Smooth muscle cell (in vitro differentiated cells): Measurements from ENCODE around the gene TMEM147. TPM values are rescaled to one million over a fixed set of nuclear protein-coding genes. Genes with fewer than 3 reads are reported as not detected.

Experiments used
- DNase-seq: peaks from one replicate; lab custom pipeline; 2025; ENCODE audit not compliant: unreplicated experiment; lab: John Stamatoyannopoulos, UW
- H2AFZ ChIP-seq: fragments of 200-600 bp; sonication (generic); 2 replicates; pipeline ENCODE4 v1.6.0; 2016; ENCODE audit warnings: antibody characterized with exemption, low read depth, mild to moderate bottlenecking
- H3F3A ChIP-seq: fragments of 200-600 bp; sonication (generic); 2 replicates; pipeline ENCODE4 v1.6.0; 2017; ENCODE audit warnings: antibody characterized with exemption, low read depth
- H3K27ac ChIP-seq: fragments of 200-600 bp; sonication (generic); 2 replicates; pipeline ENCODE4 v1.5.1; 2016; ENCODE audit warnings: low read depth, mild to moderate bottlenecking
- H3K27me3 ChIP-seq: fragments of 200-600 bp; sonication (generic); 2 replicates; pipeline ENCODE4 v1.6.1; 2016; ENCODE audit warnings: low read depth, mild to moderate bottlenecking
- H3K36me3 ChIP-seq: fragments of 200-600 bp; sonication (generic); 2 replicates; pipeline ENCODE4 v1.5.1; 2016; ENCODE audit warnings: low read depth
- H3K4me1 ChIP-seq: fragments of 200-600 bp; sonication (generic); 2 replicates; pipeline ENCODE4 v1.5.1; 2016; ENCODE audit warnings: low read depth
- H3K4me2 ChIP-seq: fragments of 200-600 bp; sonication (generic); 2 replicates; pipeline ENCODE4 v1.6.0; 2016; ENCODE audit warnings: mild to moderate bottlenecking
- H3K4me3 ChIP-seq: fragments of 200-600 bp; sonication (generic); 2 replicates; pipeline ENCODE4 v1.5.1; 2016; ENCODE audit warnings: mild to moderate bottlenecking
- H3K79me2 ChIP-seq: fragments of 200-600 bp; sonication (generic); 2 replicates; pipeline ENCODE4 v1.6.0; 2016; ENCODE audit warnings: low read depth, mild to moderate bottlenecking
- H3K9ac ChIP-seq: fragments of 200-600 bp; sonication (generic); 2 replicates; pipeline ENCODE4 v1.6.0; 2016; ENCODE audit warnings: low read depth
- H3K9me3 ChIP-seq: fragments of 200-600 bp; sonication (generic); replicated peaks from 2 replicates; pipeline ENCODE4 v1.5.1; 2016; ENCODE audit warnings: low read depth
- H4K20me1 ChIP-seq: fragments of 200-600 bp; sonication (generic); 2 replicates; pipeline ENCODE4 v1.6.0; 2016; ENCODE audit warnings: low read depth
- CTCF ChIP-seq: fragments of 200-600 bp; sonication (generic); IDR thresholded peaks from 2 replicates; pipeline ENCODE4 v1.5.1; 2017; ENCODE audit warnings: borderline replicate concordance, mild to moderate bottlenecking, antibody characterized with exemption; ENCODE audit not compliant: insufficient read depth, poor library complexity, severe bottlenecking
- WGBS: methylation state at CpG from one replicate; pipeline ENCODE4 v1.1.7; 2016; ENCODE audit warnings: low lambda C conversion rate; 5-methylcytosine and 5-hydroxymethylcytosine counted together
- polyA plus RNA-seq: library from polyadenylated mRNA; unstranded; fragments of >200 nt; fragmentation: Nextera tagmentation; extraction: Ambion mirVana; gene quantifications from 2 replicates; pipeline ENCODE4 v1.2.1, GENCODE V29; 2016
- total RNA-seq: library from RNA; depleted of rRNA; stranded (reverse); fragments of >200 nt; gene quantifications from 2 replicates; pipeline ENCODE4 v1.2.3, GENCODE V29; 2014

The TMEM147 gene
- total and polyA plus RNA-seq, 2 experiments from 2014 or later: 168 to 291 TPM

DNA sequence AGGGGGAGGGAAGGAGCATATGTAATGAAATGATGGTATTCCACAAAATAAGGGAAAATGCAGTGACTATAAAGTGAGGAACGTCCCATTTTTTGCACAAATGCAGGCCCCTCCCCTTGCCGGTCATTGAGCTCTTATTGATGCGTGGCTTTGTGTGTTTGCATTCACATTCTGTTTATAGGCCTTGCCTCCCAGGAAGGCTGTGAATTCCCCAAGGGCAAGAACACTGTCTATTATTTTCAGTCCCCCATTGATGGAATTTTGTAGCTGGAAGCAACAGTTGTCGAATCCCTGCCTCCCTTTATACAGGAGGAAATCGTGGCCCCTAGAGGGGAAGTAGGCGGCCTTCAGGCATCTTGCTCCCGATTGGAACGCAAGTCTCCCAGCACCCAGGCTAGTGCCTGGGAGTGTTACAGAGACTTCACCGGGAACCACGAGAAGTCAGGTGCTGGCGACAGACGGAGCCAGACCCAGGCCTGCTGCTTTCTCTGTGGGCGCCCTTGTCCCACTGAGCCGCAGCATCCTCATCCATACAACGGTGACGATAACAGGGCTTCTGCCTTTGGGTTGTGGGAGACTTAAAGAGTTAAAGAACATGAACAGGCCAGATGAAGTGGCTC is 24.2 kb upstream of the TMEM147 start:
- Histone ChIP-seq H3K4me1 (no peaks in the 10 kb centered on the region), H3K4me3 (no peak overlapping the region), H3K9ac (no peak overlapping the region), H3K27ac (no peak overlapping the region), H3K36me3 (no peaks in the 10 kb centered on the region), H4K20me1 (no peaks in the 10 kb centered on the region), H3K79me2 (no peaks in the 10 kb centered on the region), H3K4me2 (no peak overlapping the region), H3K27me3 (peaks cover 6% of the 10 kb centered on the region), H2AFZ (no peak overlapping the region), H3F3A (no peaks in the 10 kb centered on the region), H3K9me3 (no peaks in the 10 kb centered on the region)
- TF ChIP-seq CTCF: no peak
- WGBS: 76% methylated on average over 16 of the region's 16 CpGs
- no peak for DNase-seq

GRCh38 chr19:35522745-35523327 is 22.6 kb upstream of the TMEM147 start:
- TF ChIP-seq CTCF: no peak
- H4K20me1 ChIP-seq: no peaks in the 10 kb centered on the region
- H3K9me3 ChIP-seq: no peaks in the 10 kb centered on the region
- no peaks in the 10 kb centered on the region for H3K36me3 ChIP-seq
- no peak overlapping the region for H3K4me2 ChIP-seq
- H3K79me2 ChIP-seq: no peaks in the 10 kb centered on the region
- no peak for DNase-seq
- H2AFZ ChIP-seq: no peak overlapping the region
- H3K4me1 ChIP-seq: no peaks in the 10 kb centered on the region
- no peaks in the 10 kb centered on the region for H3F3A ChIP-seq
- H3K27me3 ChIP-seq: peaks cover 6% of the 10 kb centered on the region
- no peak overlapping the region for H3K4me3 ChIP-seq
- WGBS: 92% methylated on average over 12 of the region's 12 CpGs
- H3K9ac ChIP-seq: no peak overlapping the region
- H3K27ac ChIP-seq: no peak overlapping the region

GRCh38 chr19:35524181-35524837 is 21.1 kb upstream of the TMEM147 start:
- no peak overlapping the region for H3K9ac ChIP-seq
- H3F3A ChIP-seq: no peaks in the 10 kb centered on the region
- WGBS: 40% methylated on average over 11 of the region's 11 CpGs
- peaks cover 6% of the 10 kb centered on the region for H3K27me3 ChIP-seq
- H3K27ac ChIP-seq: no peak overlapping the region
- TF ChIP-seq CTCF: no peak
- H3K4me1 ChIP-seq: no peaks in the 10 kb centered on the region
- no peaks in the 10 kb centered on the region for H3K79me2 ChIP-seq
- no peaks in the 10 kb centered on the region for H3K36me3 ChIP-seq
- H2AFZ ChIP-seq: no peak overlapping the region
- no peak overlapping the region for H3K4me2 ChIP-seq
- no peaks in the 10 kb centered on the region for H4K20me1 ChIP-seq
- H3K4me3 ChIP-seq: no peak overlapping the region
- DNase-seq: no peak
- no peaks in the 10 kb centered on the region for H3K9me3 ChIP-seq
